ENCODE data around the gene CD200R1L.

DNA sequence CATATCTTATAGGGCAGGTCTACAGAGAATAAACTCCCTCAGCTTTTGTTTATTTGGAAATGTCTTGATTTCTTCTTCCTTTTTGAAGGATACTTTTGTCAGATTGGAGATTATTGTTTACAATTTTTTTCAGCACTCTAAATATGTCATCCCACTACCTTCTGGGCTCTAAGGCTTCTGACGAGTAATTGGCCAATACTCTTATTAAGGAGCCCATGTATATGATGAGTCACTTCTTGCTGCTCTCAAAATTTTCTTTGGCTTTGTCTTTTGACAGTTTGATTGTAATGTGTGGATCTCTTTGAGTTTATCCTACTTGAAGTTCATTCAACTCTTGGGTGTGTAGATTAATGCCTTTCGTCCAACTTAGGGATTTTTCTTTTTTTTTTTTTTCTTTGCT, 28.9 kb upstream of the CD200R1L start:
- no peak for TF ChIP-seq CTCF (IDR thresholded peaks at IDR 0.05)
- no peak for TF ChIP-seq EP300 (IDR thresholded peaks at IDR 0.05)
- no peak for TF ChIP-seq POLR2AphosphoS5 (IDR thresholded peaks at IDR 0.05)
- no peak for TF ChIP-seq POLR2A (IDR thresholded peaks at IDR 0.05)

Measured in sigmoid colon (tissue), 4 donors.